B cell (primary cell): Measurements from ENCODE around the gene ZBTB4. TPM values are rescaled to one million over a fixed set of nuclear protein-coding genes. Genes with fewer than 3 reads are reported as not detected.

Experiments used
- ATAC-seq: fragments of 200-7000 bp; cut with Tn5 transposase; one replicate; pipeline ENCODE4 v1.10.0; 2021; ENCODE audit warnings: low read depth, mild to moderate bottlenecking, moderate number of reproducible peaks, moderate library complexity
- CTCF ChIA-PET: fragments of 350-600 bp; sonication (Branson Sonifier 250); formaldehyde crosslinking; loops from one replicate; lab custom pipeline; 2021; ENCODE audit warnings: antibody characterized with exemption, inconsistent platforms; lab: Charles Lee
- POLR2A ChIA-PET: fragments of 350-600 bp; sonication (Branson Sonifier 250); formaldehyde crosslinking; loops from one replicate; lab custom pipeline; 2021; ENCODE audit warnings: antibody characterized with exemption; lab: Charles Lee
- DNase-seq: peaks from one replicate; pipeline ENCODE4 v3.0.0; 2013
- H2AFZ ChIP-seq: 2 replicates; pipeline ENCODE4 v1.6.1; 2012; ENCODE audit warnings: mild to moderate bottlenecking, low read depth, low read length; ENCODE audit not compliant: insufficient read depth, poor library complexity, severe bottlenecking
- H3K27ac ChIP-seq, 2 donors: 1 replicate in 1 of 2; 2 replicates in 1 of 2; pipeline ENCODE4 v1.5.1; 2012 to 2013; ENCODE audit warnings: low read length in 2 of 2, mild to moderate bottlenecking in 2 of 2, moderate library complexity in 1 of 2
- H3K27me3 ChIP-seq, 4 experiments: fragments of 200-600 bp in 1 of 4; sonication (generic) in 1 of 4; replicated peaks in 1 of 4; 1 replicate in 2 of 4; 2 replicates in 2 of 4; pipeline versions ENCODE4 v1.6.1 to v1.7.0; 2013 to 2016; ENCODE audit warnings: low read length in 3 of 4, mild to moderate bottlenecking in 2 of 4, mixed read lengths in 1 of 4, moderate library complexity in 1 of 4; ENCODE audit not compliant: insufficient read depth in 4 of 4, control insufficient read depth in 3 of 4; ENCODE audit errors: control extremely low read depth in 1 of 4
- H3K36me3 ChIP-seq, 2 experiments: replicated peaks in 1 of 2; 1 replicate in 1 of 2; 2 replicates in 1 of 2; pipeline versions ENCODE4 v1.6.1 to v1.7.1; 2013; ENCODE audit warnings: low read length in 1 of 2; ENCODE audit not compliant: insufficient read depth in 2 of 2, control insufficient read depth in 1 of 2; ENCODE audit errors: control extremely low read depth in 1 of 2, extremely low read depth in 1 of 2
- H3K4me1 ChIP-seq, 2 donors: fragments of 200-600 bp in 1 of 2; sonication (generic) in 1 of 2; 1 replicate in 1 of 2; 2 replicates in 1 of 2; pipeline versions ENCODE4 v1.5.1 to v1.6.1; 2013 to 2017; ENCODE audit warnings: low read length in 2 of 2; ENCODE audit not compliant: control insufficient read depth in 2 of 2, insufficient read depth in 2 of 2
- H3K4me2 ChIP-seq: replicated peaks from 2 replicates; pipeline ENCODE3; 2012; ENCODE audit warnings: mild to moderate bottlenecking, low read depth, low read length; ENCODE audit not compliant: poor library complexity, severe bottlenecking
- H3K4me3 ChIP-seq, 5 experiments: fragments of 200-600 bp in 1 of 5; sonication (generic) in 1 of 5; 1 replicate in 3 of 5; 2 replicates in 2 of 5; pipeline versions ENCODE4 v1.5.1 to v1.7.0; 2011 to 2016; ENCODE audit warnings: low read length in 4 of 5, mild to moderate bottlenecking in 4 of 5, low read depth in 2 of 5, control low read depth in 1 of 5, moderate library complexity in 1 of 5; ENCODE audit not compliant: insufficient read depth in 1 of 5; ENCODE audit errors: control extremely low read depth in 1 of 5, extremely low read depth in 1 of 5
- H3K79me2 ChIP-seq: fragments of 200-600 bp; sonication (generic); one replicate; pipeline ENCODE4 v1.6.0; 2016; ENCODE audit warnings: low read length; ENCODE audit not compliant: control insufficient read depth, insufficient read depth
- H3K9ac ChIP-seq: fragments of 200-600 bp; sonication (generic); 2 replicates; pipeline ENCODE4 v1.6.1; 2017; ENCODE audit warnings: mild to moderate bottlenecking, low read length, moderate library complexity
- H3K9me3 ChIP-seq, 3 donors: one replicate each; pipeline versions ENCODE4 v1.6.1 to v1.7.1; 2013; ENCODE audit warnings: low read length in 2 of 3; ENCODE audit not compliant: control insufficient read depth in 2 of 3, insufficient read depth in 1 of 3; ENCODE audit errors: control extremely low read depth in 1 of 3
- H4K20me1 ChIP-seq: 2 replicates; pipeline ENCODE4 v1.6.0; 2012; ENCODE audit warnings: mild to moderate bottlenecking, low read length; ENCODE audit not compliant: insufficient read depth, control insufficient read depth, poor library complexity, severe bottlenecking
- H3K27ac Mint-ChIP-seq: one replicate; pipeline ENCODE4 v1.8.0; 2021; ENCODE audit warnings: mixed read lengths
- H3K27me3 Mint-ChIP-seq: one replicate; pipeline ENCODE4 v1.8.0; 2021; ENCODE audit warnings: mixed read lengths
- H3K4me1 Mint-ChIP-seq: one replicate; pipeline ENCODE4 v1.8.0; 2021; ENCODE audit warnings: mixed read lengths
- H3K4me3 Mint-ChIP-seq: one replicate; pipeline ENCODE4 v1.8.0; 2021; ENCODE audit warnings: mixed read lengths
- H3K9me3 Mint-ChIP-seq: one replicate; pipeline ENCODE4 v1.8.0; 2022; ENCODE audit warnings: mixed read lengths; ENCODE audit not compliant: insufficient read depth
- CTCF ChIP-seq: fragments of 200-600 bp; IDR thresholded peaks from one replicate; pipeline ENCODE4 v1.8.0; 2022; ENCODE audit warnings: antibody characterized with exemption, mild to moderate bottlenecking
- EZH2 ChIP-seq: IDR thresholded peaks from 2 replicates; pipeline ENCODE4 v1.6.1; 2012; ENCODE audit warnings: borderline replicate concordance, low read depth, mild to moderate bottlenecking, moderate library complexity, low read length; ENCODE audit not compliant: insufficient read depth, poor library complexity, severe bottlenecking
- WGBS: methylation state at CpG from one replicate; pipeline ENCODE4 v1.1.5; 2013; ENCODE audit warnings: missing lambda C conversion rate; ENCODE audit not compliant: insufficient coverage; 5-methylcytosine and 5-hydroxymethylcytosine counted together
- intact Hi-C: fragments of 100-400 bp; cut with micrococcal nuclease; formaldehyde crosslinking; loops from one replicate; pipeline ENCODE4 v1.10.0; 2022
- polyA plus RNA-seq: library from polyadenylated mRNA; depleted of rRNA; stranded (reverse); fragments of >200 nt; gene quantifications from 2 replicates; pipeline ENCODE4 v1.2.3, GENCODE V29; 2012
- total RNA-seq, 2 donors: library from RNA; stranded (reverse); fragments of 120-200 nt in 1 of 2; gene quantifications; 1 replicate in 1 of 2; 2 replicates in 1 of 2; pipeline versions ENCODE4 v1.2.3 to v1.2.4, GENCODE V29; 2013 to 2022

ZBTB4 gene
- total and polyA plus RNA-seq, 2 donors (not counting 1 experiment from before 2014, with no cell fraction given), result 19.2 to 62.4 TPM

DNA sequence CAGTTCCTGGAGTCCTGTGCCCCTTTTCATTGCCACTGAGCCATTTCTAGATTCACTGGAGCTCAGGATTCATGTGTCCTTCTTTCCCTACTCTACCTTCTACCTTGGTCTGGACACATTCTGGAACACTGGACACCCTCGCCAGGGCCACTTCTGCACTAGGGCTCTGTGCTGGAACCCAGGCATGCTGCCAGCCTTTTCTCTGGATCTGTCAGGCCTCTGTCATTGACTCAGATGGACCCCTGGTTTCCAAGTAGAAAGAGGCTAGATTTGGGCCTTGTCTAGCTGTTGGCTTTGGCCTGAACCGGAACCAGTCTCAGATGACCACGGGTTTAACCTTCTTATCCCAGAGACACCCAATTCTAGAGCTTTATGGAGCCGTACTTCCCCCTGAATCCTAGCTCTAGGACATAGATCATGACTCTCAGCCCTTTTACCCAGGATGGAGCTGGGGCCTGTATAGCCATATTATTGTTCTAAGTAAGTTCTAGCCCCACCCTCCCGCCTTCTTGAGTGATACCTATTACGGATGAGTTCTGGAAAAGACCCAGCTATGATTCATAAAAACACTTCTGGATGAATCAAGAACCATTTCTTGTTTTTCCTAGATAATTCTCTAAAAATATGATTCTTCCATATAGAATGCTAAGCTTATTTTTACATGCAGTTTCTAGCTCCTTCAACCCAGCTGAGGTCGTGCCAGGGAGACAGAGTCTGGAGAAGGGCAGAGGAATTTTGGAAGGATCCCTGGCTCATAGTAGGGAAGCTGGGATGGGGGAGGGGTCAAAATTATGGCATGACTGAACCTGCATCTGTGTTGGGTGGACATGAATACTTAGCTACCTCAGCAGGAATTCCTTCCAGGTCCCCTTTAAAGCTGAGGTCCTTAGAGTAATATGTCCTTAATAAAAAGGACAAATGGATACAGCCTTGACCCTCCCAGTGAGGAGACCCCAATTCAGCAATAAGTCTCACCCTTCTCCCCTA, 35.6 kb downstream of the ZBTB4 start:
- Histone ChIP-seq H3K9me3 (peaks cover 0 to 29% (median 0%) of the 10 kb centered on the region in 3 donors), H3K4me3 (no peak overlapping the region), H2AFZ (no peak overlapping the region), H3K4me2 (no peak overlapping the region), H3K79me2 (peaks cover 7% of the 10 kb centered on the region), H3K9ac (no peak overlapping the region), H3K4me1 (peaks cover 44 to 52% of the 10 kb centered on the region in 2 donors), H3K27ac (no peak overlapping the region), H4K20me1 (peaks cover 20% of the 10 kb centered on the region), H3K27me3 (peaks cover 0 to 88% (median 60%) of the 10 kb centered on the region in 4 experiments), H3K36me3 (no peaks in the 10 kb centered on the region)
- POLR2A ChIA-PET, result interaction anchor here (0.5 to 2.0 kb wide), 8 partner anchors 9 to 165 kb away, joined by 3 to 8 read pairs (median 4); partner anchors contain the start of genes POLR2A and TMEM102
- TF ChIP-seq EZH2 (no peak), CTCF (no peak)
- no peaks in the 10 kb centered on the region for H3K9me3 Mint-ChIP-seq
- peaks cover 75% of the 10 kb centered on the region for H3K27me3 Mint-ChIP-seq
- 100% methylated on average over 4 of the region's 7 CpGs for WGBS
- CTCF ChIA-PET, result interaction anchor here (0.5 to 3.8 kb wide), 10 partner anchors 8 to 189 kb away, joined by 3 to 17 read pairs (median 4); partner anchors contain the start of gene TMEM102
- H3K4me1 Mint-ChIP-seq, result peaks cover 38% of the 10 kb centered on the region
- intact Hi-C loops, result no loop called here
- H3K27ac Mint-ChIP-seq, result no peak overlapping the region
- DNase-seq, result no peak
- H3K4me3 Mint-ChIP-seq, result peak overlapping the region; percentile 23
- no peak for ATAC-seq
